ENCODE results near the gene FAM185A.
"Not testable (repeated sequence)": the region's sequence is repeated elsewhere in the genome, so short reads cannot be mapped to it uniquely, and the experiment has no call there.

FAM185A gene

DNA sequence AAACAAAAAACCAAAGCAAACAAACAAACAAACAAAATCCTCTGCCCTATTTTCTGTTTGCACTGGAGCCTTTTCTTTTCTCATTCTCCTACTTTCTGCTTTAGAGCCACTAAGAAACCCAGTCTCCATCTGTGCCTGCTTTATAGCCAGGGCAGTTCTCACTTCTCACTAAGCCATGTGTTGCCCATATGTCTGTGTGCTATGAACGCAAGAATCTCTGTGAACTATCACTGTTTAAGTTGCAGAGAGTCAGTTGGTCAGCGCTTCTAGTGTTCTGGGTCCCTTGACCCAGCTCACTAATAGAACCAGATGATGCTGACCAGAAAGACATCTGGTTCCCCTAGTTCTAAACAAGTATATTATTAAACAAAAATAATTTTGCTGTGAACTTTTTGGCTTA, 81.4 kb downstream of the FAM185A start:
- no peak for DNase-seq (ENCODE audit: low read depth in 2 of 2)

- DNase-seq (ENCODE audit: low read depth in 2 of 2) = no peak
These were observed 83.9 kb downstream of the FAM185A start for GRCh38 chr7:102832674-102833073.

- no peak for DNase-seq (ENCODE audit: low read depth in 2 of 2)
These were observed 84.5 kb downstream of the FAM185A start for GRCh38 chr7:102833343-102833742.

GRCh38 chr7:102834466-102834865, 85.7 kb downstream of the FAM185A start:
- DNase-seq (ENCODE audit: low read depth in 2 of 2) = no peak

DNA sequence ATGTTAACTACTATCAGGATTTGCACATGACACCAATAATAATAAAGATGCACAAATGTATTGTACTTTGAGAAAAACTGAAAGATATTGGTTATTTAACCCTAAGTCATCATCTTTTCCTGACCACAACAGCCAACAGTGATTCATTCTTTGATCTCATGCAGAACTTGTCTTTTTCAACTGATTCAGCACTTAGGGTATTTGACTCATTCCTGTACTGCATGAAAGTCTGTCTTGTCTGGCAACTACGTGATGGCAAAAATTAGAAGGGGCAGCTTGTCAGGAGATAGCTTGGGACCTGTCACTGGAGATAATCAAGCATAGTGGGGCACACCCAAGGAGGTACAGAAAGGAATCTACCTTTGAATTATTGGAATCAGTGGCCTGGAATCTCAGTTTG, 86.2 kb downstream of the FAM185A start:
- no peak for DNase-seq (ENCODE audit: low read depth in 2 of 2)

- DNase-seq (ENCODE audit: low read depth in 2 of 2) = no peak
These were observed 87.6 kb downstream of the FAM185A start for GRCh38 chr7:102836191-102836919.

DNA sequence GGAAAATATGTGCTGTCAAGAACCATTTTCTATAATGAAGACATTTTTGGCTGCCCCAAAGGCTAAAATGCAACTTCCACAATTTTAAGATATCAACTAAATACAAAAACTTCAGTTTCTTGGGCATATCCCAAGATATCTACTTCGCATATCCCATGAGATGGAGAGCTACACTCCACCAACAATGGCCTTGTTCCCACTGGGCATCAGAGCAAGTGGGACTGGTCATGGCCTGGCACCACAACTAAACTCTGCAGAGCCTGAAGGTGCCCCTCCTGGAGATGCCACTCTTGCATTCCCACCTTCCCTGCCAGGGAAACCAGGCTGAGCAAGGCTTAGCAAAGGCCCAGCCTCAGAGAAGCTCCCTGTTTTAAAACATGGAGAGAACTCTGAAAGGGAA, 88.2 kb downstream of the FAM185A start:
- DNase-seq (ENCODE audit: low read depth in 2 of 2) = no peak

DNA sequence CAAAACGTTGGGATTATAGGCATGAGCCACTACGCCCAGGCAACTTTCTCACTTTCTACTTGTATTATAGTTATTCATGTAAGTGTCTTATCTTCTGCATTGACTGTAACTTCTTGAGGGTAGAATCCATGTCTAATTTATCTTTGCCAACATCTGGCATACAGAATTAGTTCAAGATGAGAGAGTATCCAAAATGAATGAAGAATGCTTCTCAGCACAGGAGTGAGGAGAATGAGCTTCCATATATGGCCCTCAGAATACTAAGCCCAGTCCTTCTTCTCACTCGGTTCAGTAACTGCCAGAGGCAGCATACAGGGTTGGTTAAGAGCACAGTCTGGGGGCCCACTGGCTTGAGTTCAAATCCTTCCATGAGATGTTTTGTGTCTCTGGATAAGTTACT, 89.0 kb downstream of the FAM185A start:
- no peak for DNase-seq (ENCODE audit: low read depth in 2 of 2)

DNA sequence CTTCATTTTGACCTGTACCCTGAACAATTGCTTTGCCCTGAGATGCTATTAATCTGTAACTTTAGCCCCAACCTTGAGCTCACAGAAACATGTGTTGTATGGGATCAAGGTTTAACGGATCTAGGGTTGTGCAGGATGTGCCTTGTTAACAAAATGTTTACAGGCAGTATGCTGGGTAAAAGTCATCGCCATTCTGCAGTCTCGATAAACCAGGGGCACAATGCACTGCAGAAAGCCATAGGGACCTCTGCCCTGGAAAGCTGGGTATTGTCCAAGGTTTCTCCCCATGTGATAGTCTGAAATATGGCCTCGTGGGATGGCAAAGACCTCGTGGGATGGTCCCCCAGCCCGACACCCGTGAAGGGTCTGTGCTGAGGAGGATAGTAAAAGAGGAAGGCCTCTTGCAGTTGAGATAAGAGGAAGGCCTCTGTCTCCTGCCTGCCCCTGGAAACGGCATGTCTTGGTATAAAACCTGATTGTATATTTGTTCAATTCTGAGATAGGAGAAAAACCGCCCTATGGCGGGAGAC, 89.8 kb downstream of the FAM185A start:
- DNase-seq (ENCODE audit: low read depth in 2 of 2) = not testable (repeated sequence)

- no peak for DNase-seq (ENCODE audit: low read depth in 2 of 2)
These were observed 91.6 kb downstream of the FAM185A start for GRCh38 chr7:102840404-102840803.

DNA sequence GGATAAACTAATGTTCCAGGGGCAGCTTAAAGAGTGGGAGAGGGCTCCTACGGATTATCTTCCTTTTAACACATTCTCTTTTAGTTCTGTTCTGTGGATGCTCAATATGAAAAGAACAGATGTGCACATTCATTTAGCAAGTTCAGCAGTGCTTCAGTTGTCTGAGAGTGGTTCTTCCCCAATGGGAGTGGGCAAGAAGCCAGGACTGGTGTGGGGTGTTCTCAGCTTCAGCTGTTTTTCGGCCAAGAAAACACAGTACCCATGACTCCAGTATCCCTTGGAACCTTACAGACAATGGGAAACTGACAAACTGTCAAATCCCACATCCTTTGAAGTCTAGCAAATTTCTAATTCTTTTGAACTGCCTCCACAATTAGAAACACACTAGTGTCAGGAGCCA, 92.5 kb downstream of the FAM185A start:
- DNase-seq (ENCODE audit: low read depth in 2 of 2) = no peak

- DNase-seq (ENCODE audit: low read depth in 2 of 2) = no peak
These were observed 93.5 kb downstream of the FAM185A start for GRCh38 chr7:102842284-102842683.

GRCh38 chr7:102843850-102844249, 95.1 kb downstream of the FAM185A start:
- DNase-seq (ENCODE audit: low read depth in 2 of 2) = no peak

GRCh38 chr7:102845346-102845745, 96.5 kb downstream of the FAM185A start:
- no peak for DNase-seq (ENCODE audit: low read depth in 2 of 2)

DNA sequence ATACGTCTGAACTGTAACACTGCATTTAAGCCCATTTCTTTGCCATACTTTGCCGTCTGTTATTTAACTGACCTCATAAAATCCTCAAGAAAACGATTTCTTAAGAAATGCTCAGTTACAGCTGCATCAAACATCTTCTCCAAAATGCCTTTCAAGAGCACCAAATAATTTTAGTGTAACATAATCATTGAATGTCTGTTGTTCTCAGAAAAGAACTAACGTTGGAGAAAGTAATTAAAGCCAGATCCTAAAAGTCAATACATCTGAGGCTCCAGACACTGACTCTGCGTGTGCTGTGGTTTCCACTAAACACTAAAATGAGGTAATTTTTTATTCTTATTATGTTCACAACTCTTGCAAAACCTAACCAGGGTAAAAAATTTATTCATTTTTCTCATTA, 100.3 kb downstream of the FAM185A start:
- DNase-seq (ENCODE audit: low read depth in 2 of 2) = no peak

DNA sequence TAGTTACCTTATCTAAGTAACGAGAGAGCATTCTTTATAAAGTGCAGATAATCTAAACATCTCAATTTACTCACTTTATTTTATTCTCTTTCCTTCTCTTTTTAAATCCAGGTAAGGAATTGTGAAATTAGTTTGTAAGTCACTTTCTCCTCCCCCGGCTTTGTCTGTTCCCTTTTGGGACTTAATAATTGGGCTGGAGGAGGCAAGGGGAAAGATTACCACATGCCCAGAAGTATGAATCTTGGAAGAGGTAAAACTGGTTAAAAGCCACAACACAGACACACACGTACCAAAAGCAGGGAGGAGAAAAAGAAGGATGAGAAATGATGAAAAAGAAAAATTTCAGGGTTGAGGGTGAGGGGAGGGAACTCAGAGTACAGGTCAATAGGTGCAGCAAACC, 100.7 kb downstream of the FAM185A start:
- DNase-seq (ENCODE audit: low read depth in 2 of 2) = no peak

GRCh38 chr7:102856036-102856435, 107.2 kb downstream of the FAM185A start:
- DNase-seq (ENCODE audit: low read depth in 2 of 2) = no peak
